ENCODE data around the gene PARP6.

- TF ChIP-seq POLR2AphosphoS5 (IDR thresholded peaks at IDR 0.05; ENCODE audit: low read depth, low read length) = no peak
- TF ChIP-seq SIN3A (IDR thresholded peaks at IDR 0.05; ENCODE audit: borderline replicate concordance, insufficient read depth, low read length) = no peak
- TF ChIP-seq REST (IDR thresholded peaks at IDR 0.05; ENCODE audit: insufficient read depth in 1 of 2, low read depth in 2 of 2, low read length in 2 of 2) = no peak
These were observed 30.6 kb upstream of the PARP6 start for GRCh38 chr15:72302955-72303354.

Data from PFSK-1 (cell line).